HEK293 (cell line): ENCODE measurements around the gene AGK.

Experiments used
- CTCF ChIP-seq: fragments of 450-650 bp; formaldehyde crosslinking; IDR thresholded peaks from 2 replicates; pipeline ENCODE4 v1.5.1; 2016; ENCODE audit warnings: missing biosample characterization, missing genetic modification characterization
- ZNF660 ChIP-seq: fragments of 450-650 bp; IDR thresholded peaks from 2 replicates; pipeline ENCODE4 v1.5.1; 2018; ENCODE audit warnings: missing biosample characterization, mild to moderate bottlenecking, missing genetic modification characterization

DNA sequence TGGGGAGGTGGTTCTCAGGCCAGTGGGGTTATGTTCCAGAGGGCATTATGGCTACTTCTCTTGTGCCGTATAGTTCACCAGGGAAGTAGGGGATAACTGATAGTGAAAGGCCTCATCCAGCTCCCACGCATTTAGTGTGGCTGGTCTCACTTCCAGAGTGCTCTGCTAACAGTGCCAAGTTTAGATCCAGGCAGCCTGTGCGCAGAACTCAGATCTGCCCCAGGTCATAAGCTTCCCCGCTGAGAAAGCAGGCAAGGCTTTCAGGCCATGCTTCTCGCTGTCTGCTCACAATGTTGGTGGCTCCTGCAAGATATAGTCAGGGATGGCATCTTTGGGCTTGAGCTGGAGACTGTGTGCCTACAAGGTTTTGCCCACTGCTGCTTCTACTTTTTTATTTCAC is 11.3 kb downstream of the AGK start:
- no peak for TF ChIP-seq CTCF (tag by site-specific recombination)
- TF ChIP-seq ZNF660 (tag by site-specific recombination): no peak
